ENCODE results near the gene ATRNL1.

DNA sequence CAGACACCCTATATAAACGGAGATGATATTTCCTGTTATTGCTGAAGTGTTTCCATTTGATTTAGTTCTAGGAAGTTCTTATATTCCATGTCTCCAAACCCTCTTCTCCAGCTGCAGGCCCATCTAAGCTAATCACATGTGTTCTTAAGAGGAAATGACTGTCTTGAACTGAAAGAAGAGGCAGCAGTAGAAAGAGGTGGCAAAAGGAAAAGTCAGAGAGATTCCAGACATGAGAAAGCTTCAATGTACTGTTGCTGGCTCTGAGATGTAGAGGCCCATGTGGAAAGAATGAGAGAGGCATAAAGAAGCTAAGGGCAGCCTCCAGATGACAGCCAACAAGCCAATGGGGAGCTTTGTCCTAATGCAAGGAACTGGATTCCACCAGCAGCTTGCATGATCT lies 892.6 kb downstream of the ATRNL1 start:
- TF ChIP-seq, protein P1, sequence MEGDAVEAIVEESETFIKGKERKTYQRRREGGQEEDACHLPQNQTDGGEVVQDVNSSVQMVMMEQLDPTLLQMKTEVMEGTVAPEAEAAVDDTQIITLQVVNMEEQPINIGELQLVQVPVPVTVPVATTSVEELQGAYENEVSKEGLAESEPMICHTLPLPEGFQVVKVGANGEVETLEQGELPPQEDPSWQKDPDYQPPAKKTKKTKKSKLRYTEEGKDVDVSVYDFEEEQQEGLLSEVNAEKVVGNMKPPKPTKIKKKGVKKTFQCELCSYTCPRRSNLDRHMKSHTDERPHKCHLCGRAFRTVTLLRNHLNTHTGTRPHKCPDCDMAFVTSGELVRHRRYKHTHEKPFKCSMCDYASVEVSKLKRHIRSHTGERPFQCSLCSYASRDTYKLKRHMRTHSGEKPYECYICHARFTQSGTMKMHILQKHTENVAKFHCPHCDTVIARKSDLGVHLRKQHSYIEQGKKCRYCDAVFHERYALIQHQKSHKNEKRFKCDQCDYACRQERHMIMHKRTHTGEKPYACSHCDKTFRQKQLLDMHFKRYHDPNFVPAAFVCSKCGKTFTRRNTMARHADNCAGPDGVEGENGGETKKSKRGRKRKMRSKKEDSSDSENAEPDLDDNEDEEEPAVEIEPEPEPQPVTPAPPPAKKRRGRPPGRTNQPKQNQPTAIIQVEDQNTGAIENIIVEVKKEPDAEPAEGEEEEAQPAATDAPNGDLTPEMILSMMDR (IDR thresholded peaks at IDR 0.05) = no peak
- no peak for TF ChIP-seq POLR2A (IDR thresholded peaks at IDR 0.05)
